Fibroblast of pulmonary artery (primary cell): ENCODE data around the gene SDK1.

Experiments
- DNase-seq: peaks from one replicate; pipeline ENCODE4 v3.0.0-alpha.2; 2010; ENCODE audit warnings: low read depth
- H3K4me3 ChIP-seq: replicated peaks from 2 replicates; pipeline ENCODE4 v1.5.1; 2011; ENCODE audit warnings: low read depth, mild to moderate bottlenecking, control low read depth, low read length, moderate library complexity
- CTCF ChIP-seq: IDR thresholded peaks from 2 replicates; pipeline ENCODE4 v1.5.1; 2011; ENCODE audit warnings: mild to moderate bottlenecking, control low read depth, low read length, inconsistent platforms; ENCODE audit errors: missing control alignments

SDK1 gene

GRCh38 chr7:3300651-3301448 lies at the start of gene SDK1:
TSS of gene SDK1 (plus strand) at chr7:3301252. CDS start at chr7:3301587, 335 bp downstream.
- peak; percentile 91 for DNase-seq
- H3K4me3 ChIP-seq, result peak within 1 kb of the TSS; percentile 49
- TF ChIP-seq CTCF, result peak; percentile 31

GRCh38 chr7:3254718-3255117 lies 46.3 kb upstream of the SDK1 start:
- DNase-seq, result no peak
- no peak for TF ChIP-seq CTCF

GRCh38 chr7:3259711-3260400 lies 41.2 kb upstream of the SDK1 start:
- DNase-seq, result peak; percentile 48
- H3K4me3 ChIP-seq, result peak overlapping the region; percentile 74
- TF ChIP-seq CTCF, result no peak

More at GRCh38 chr7:3254718-3255117, 46.3 kb upstream of the SDK1 start:
- H3K4me3 ChIP-seq, result no peak overlapping the region

- peak overlapping the region; percentile 74 for H3K4me3 ChIP-seq
- DNase-seq, result peak; percentile 81
These were observed 40.7 kb upstream of the SDK1 start for GRCh38 chr7:3260401-3260715.

GRCh38 chr7:3264693-3265339 lies 36.2 kb upstream of the SDK1 start:
- no peak for DNase-seq
- no peak overlapping the region for H3K4me3 ChIP-seq
- TF ChIP-seq CTCF, result no peak

More at GRCh38 chr7:3260401-3260715, 40.7 kb upstream of the SDK1 start:
- no peak for TF ChIP-seq CTCF

- H3K4me3 ChIP-seq, result no peak overlapping the region
- TF ChIP-seq CTCF, result no peak
- DNase-seq, result no peak
These were observed 35.7 kb upstream of the SDK1 start for GRCh38 chr7:3265388-3265787.
